Esophagus squamous epithelium (tissue), 4 donors: ENCODE results near the gene MAPKAP1.

ENCODE experiments used
- POLR2A ChIP-seq, 4 donors: fragments of 450-650 bp; IDR thresholded peaks; one replicate each; pipeline ENCODE4 v1.6.1; 2017; ENCODE audit warnings: antibody characterized with exemption in 4 of 4, mild to moderate bottlenecking in 4 of 4, moderate library complexity in 3 of 4
- TF ChIP-seq, protein P1 (sequence below), 6 experiments: fragments of 450-650 bp in 4 of 6; fragments of 200-600 bp in 2 of 6; sonication (generic) in 2 of 6; IDR thresholded peaks; one replicate each; pipeline ENCODE4 v1.5.1; 2016 to 2019; ENCODE audit warnings: antibody characterized with exemption in 6 of 6, mild to moderate bottlenecking in 4 of 6, moderate library complexity in 4 of 6

DNA sequence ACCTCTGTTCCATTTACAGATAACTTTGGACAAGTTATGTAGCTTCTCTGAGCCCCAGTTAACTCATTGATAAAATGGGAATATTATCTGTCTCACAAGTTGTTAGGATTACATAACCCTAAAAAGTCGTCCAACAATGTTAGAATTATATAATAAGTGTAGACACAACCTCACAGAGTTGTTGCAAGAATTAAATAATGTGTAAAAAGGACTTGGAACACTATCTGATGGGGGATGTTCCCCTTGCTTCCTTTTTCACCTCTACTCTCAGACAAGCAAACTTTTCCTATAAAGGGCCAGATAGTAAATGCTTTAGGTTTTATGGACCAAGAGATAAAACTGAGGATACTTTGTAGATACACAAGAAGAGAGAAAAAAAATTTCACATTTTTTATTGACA is 251.9 kb downstream of the MAPKAP1 start:
- TF ChIP-seq, protein P1, sequence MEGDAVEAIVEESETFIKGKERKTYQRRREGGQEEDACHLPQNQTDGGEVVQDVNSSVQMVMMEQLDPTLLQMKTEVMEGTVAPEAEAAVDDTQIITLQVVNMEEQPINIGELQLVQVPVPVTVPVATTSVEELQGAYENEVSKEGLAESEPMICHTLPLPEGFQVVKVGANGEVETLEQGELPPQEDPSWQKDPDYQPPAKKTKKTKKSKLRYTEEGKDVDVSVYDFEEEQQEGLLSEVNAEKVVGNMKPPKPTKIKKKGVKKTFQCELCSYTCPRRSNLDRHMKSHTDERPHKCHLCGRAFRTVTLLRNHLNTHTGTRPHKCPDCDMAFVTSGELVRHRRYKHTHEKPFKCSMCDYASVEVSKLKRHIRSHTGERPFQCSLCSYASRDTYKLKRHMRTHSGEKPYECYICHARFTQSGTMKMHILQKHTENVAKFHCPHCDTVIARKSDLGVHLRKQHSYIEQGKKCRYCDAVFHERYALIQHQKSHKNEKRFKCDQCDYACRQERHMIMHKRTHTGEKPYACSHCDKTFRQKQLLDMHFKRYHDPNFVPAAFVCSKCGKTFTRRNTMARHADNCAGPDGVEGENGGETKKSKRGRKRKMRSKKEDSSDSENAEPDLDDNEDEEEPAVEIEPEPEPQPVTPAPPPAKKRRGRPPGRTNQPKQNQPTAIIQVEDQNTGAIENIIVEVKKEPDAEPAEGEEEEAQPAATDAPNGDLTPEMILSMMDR (IDR thresholded peaks at IDR 0.05): no peak
- no peak for TF ChIP-seq POLR2A (IDR thresholded peaks at IDR 0.05)
